CD4-positive, alpha-beta T cell treated with Interleukin-4 for 1 hour (primary cell): Measurements from ENCODE around the gene CCNL2.

Experiments
- DNase-seq, 2 donors: peaks; one replicate each; pipeline ENCODE4 v3.0.0-alpha.2; 2020 to 2022

CCNL2 gene

GRCh38 chr1:1354271-1355247, 44.6 kb downstream of the CCNL2 start:
- DNase-seq, result no peak

- no peak for DNase-seq
Measured at GRCh38 chr1:1353389-1354151, 45.6 kb downstream of the CCNL2 start.

GRCh38 chr1:1352786-1353388, 46.2 kb downstream of the CCNL2 start:
- DNase-seq, result no peak

GRCh38 chr1:1351511-1352427, 47.4 kb downstream of the CCNL2 start:
- DNase-seq, result no peak

- DNase-seq, result peak; percentile 73 to 74
Measured at GRCh38 chr1:1349256-1350012, 49.7 kb downstream of the CCNL2 start, which contains the start of gene DVL1. DVL1 (minus strand) TSS chr1:1349418; CDS start chr1:1349065, 353 bp downstream.

GRCh38 chr1:1348420-1349255, 50.5 kb downstream of the CCNL2 start:
- DNase-seq, result no peak

GRCh38 chr1:1347663-1348419, 51.3 kb downstream of the CCNL2 start:
- DNase-seq, result no peak

GRCh38 chr1:1347026-1347595, 52.0 kb downstream of the CCNL2 start:
- DNase-seq, result no peak

GRCh38 chr1:1346501-1346890, 52.6 kb downstream of the CCNL2 start:
- no peak for DNase-seq

- DNase-seq, result no peak
Measured at GRCh38 chr1:1345860-1346500, 53.2 kb downstream of the CCNL2 start.

GRCh38 chr1:1345384-1345783, 53.8 kb downstream of the CCNL2 start:
- DNase-seq, result no peak

GRCh38 chr1:1344655-1345361, 54.3 kb downstream of the CCNL2 start:
- DNase-seq, result no peak

- no peak for DNase-seq
Measured at GRCh38 chr1:1343811-1344421, 55.2 kb downstream of the CCNL2 start.

GRCh38 chr1:1342584-1343115, 56.5 kb downstream of the CCNL2 start:
- no peak for DNase-seq

GRCh38 chr1:1342061-1342562, 57.0 kb downstream of the CCNL2 start:
- DNase-seq, result no peak

GRCh38 chr1:1341549-1342021, 57.5 kb downstream of the CCNL2 start:
- DNase-seq, result no peak
